ENCODE measurements around the gene PLEKHF1.
A peak's percentile ranks its signal among the peaks of the same experiment; 100 is the strongest.

PLEKHF1 gene

DNA sequence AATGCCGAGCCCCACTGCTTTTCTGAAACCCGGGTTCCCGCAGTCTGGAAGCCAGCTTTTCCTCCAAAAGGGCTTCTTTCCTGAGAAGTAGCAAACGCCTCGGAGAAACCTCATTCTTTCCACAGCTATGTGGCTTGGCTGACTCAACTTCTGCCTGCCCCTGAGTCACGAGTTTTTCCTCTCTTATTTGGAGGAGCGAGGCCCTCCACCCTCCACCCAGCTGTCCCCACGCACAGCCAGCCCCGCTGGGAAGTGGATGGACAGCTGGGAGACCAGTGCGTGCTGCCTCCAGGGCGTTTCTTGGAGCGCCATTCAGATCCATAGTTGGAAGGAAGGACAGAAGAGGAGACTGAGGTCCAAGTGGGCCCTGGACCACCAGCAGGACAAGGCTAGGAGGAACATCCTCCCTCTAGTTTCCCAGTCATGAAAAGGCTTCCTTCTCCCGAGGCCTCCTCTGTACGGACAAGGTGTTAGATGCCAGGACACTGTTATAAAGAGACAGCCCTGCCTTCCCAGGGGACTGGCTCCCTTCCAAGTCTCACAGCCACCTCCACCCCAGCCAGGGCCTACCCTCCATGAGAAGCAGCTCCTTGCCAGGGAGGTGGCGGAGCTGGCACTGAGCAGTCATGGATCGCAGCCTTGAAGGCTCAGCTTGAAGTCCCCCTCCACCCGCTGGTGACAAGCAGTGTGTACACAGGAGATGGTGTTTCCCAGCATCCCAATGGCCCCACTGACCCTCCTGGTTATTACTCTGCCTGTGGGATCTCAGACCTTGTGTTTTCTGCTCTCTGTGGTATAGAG, 2.5 kb upstream of the PLEKHF1 start:
- TF ChIP-seq, protein P1, sequence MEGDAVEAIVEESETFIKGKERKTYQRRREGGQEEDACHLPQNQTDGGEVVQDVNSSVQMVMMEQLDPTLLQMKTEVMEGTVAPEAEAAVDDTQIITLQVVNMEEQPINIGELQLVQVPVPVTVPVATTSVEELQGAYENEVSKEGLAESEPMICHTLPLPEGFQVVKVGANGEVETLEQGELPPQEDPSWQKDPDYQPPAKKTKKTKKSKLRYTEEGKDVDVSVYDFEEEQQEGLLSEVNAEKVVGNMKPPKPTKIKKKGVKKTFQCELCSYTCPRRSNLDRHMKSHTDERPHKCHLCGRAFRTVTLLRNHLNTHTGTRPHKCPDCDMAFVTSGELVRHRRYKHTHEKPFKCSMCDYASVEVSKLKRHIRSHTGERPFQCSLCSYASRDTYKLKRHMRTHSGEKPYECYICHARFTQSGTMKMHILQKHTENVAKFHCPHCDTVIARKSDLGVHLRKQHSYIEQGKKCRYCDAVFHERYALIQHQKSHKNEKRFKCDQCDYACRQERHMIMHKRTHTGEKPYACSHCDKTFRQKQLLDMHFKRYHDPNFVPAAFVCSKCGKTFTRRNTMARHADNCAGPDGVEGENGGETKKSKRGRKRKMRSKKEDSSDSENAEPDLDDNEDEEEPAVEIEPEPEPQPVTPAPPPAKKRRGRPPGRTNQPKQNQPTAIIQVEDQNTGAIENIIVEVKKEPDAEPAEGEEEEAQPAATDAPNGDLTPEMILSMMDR (conservative IDR thresholded peaks at IDR 0.05): no peak

DNA sequence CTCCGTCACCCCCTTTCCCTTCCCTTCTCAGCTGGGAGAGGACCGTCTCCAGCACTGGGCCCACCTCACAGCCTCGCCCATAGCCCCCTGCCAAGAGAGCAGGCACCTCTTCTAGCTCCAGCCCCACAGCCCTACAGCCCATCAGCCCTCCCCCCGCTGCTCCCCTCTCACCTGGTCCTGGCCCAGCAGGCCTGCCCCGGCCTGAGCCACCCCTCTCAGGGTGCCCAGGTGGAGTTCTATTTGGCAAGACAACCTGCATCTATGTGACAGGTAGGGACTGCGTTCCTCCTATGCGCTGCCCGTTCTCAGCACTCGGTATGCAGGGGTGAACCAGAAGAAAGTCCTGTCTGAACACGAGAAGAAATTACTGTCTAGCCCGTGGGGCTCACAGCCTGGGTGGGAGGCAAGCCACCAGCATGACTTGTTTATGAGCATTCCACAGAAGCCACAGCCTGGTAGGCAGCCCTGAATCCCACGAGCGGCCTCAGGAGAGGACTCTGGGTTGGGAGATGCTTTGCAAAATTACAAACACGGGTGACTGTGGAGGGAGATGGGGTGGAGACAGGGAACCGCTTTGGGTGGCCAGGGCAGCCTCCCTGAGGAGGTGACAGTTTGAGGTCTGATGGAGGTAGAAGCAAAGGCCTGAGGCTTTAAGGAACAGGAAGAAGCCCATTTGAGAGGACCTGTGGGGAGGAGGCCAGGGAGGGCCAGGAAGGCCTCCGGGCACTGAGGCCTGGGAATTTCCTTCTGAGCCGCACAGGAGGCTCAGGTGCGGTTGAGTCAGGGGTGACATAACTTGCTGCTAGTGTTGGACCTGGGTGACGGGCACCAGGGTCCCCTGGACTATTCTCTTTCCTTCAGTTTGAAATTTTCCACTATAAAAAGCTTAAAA, 1.2 kb upstream of the PLEKHF1 start:
- TF ChIP-seq, protein P1 (conservative IDR thresholded peaks at IDR 0.05): no peak
- peak overlapping the region; percentile 85 for H3K27ac ChIP-seq

More for the DNA sequence above, 2.5 kb upstream of the PLEKHF1 start:
- H3K27ac ChIP-seq: peak overlapping the region; percentile 85

DNA sequence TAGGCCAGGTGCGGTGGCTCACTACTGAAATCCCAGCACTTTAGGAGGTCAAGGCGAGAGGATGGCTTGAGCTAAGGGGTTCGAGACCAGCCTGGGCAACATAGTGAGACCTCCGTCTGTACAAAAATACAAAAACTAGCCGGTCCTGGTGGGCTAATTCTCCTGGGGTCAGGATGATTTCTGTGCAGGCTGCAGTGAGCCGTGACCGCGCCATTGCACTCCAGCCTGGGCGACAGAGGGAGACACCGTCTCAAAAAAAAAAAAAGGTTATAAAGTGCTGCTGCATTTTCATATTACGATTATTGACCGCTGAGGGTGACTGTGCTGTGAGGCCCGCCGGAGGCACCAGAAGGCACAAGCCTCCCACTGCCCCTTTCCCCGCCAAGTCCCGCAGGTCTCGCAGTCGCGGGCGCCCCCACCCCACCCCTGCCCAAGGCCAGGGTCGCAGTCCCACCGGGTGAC, 477 bp upstream of the PLEKHF1 start:
- TF ChIP-seq, protein P1 (conservative IDR thresholded peaks at IDR 0.05): peak; percentile 55
- peak overlapping the region; percentile 85 for H3K27ac ChIP-seq

DNA sequence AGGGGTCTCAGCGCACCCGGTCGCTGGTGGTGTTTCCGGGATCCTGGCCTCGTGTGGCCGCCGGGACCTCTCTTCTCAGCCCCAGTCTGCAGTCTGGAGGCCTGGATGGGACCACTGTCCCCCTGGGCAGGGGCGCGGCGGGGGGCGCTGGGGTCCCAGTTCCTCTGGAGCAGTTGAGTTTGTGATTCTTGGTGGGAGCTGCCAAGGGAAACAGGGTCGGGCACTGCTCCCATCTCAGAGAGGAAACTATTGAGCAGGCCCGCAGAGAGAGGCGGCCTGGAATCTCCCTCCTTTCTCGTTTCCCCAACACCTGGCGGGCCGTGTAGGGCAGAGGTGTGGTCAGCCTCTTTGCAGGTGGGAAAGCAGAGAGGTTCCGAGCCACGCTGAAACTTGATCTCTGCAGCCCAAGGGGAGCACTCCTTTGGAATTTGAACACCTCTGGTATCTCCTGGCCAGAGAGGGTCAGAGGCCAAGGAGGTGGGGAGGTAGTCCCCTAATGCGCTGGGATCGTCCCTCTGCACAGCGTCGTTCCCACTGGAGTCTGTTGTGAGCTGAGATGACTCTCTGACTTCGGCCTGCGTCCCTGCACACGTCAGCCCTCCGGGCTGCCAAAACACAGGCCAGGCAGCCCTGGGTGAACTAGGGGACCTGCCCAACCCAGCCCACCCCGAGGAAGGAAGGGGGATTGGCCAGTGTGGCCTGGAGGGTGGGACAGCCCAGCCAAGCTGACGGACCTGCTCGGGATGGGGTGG, 741 bp downstream of the PLEKHF1 start:
- TF ChIP-seq, protein P1 (conservative IDR thresholded peaks at IDR 0.05): no peak
- H3K27ac ChIP-seq: peak overlapping the region; percentile 85

DNA sequence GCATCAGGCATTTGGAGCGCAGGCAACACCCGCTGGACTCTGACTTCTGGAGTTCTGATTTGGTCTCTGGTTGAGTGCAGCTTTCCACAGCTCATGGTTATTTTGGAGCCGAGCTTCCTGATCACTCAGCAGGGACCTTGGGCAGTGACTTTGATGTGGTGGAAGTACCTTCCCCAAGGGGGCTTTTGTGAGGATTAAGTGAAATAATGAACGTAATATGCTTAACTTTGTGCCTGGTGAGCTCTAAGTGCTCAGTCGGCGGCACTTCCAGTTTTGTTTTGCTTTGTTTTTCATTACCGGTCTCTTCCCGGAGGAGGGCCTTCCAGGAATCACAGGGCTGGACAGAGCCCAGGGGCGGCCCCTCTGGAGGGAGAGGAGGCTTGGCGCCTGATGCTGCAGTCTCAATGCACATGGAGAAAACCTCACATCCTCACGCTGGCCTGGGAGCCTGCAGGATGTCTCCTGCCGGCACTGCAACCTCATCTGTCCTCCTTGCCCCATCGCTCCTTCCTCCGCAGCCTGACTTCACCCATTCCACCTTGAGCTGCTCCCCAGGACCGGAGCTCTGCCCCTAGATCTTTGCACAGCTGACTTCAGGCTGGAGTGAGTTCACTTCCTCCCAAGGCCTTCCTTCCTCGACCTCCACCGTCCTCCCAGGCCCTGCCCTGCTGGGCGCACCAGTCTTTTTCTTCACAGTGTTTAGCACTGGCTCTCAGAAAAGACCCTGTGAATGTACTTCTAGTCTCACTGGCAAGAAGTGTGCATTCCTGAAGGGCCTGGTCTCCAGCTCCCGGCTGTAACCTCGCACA, 1.5 kb downstream of the PLEKHF1 start:
- H3K27ac ChIP-seq: peak overlapping the region; percentile 85; the same call in 1 of the 2 replicates
- TF ChIP-seq, protein P1 (conservative IDR thresholded peaks at IDR 0.05): no peak

DNA sequence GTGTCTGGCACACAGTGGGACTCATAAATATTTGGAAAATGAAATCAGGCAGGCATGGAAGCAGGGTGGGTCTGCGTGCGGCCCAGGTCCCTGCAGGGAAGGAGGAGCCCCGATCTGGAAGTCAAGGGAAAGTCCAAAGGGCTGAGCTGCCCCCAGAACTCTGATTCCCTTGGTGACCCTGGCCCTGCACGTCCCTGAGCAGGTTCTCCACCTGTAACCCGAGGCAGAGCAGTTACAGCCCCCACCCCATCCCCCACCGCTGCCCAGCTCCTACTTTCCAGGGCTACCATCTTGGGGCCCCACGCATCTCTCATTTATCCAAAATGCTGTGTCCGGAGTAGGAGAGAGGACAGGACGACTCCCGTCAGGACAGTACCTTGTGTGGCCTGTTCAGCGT, 2.1 kb downstream of the PLEKHF1 start:
- peak overlapping the region; percentile 85; the same call in 1 of the 2 replicates for H3K27ac ChIP-seq
- TF ChIP-seq, protein P1 (conservative IDR thresholded peaks at IDR 0.05): no peak
